ENCODE measurements around the gene CNTN4.

CNTN4 gene

DNA sequence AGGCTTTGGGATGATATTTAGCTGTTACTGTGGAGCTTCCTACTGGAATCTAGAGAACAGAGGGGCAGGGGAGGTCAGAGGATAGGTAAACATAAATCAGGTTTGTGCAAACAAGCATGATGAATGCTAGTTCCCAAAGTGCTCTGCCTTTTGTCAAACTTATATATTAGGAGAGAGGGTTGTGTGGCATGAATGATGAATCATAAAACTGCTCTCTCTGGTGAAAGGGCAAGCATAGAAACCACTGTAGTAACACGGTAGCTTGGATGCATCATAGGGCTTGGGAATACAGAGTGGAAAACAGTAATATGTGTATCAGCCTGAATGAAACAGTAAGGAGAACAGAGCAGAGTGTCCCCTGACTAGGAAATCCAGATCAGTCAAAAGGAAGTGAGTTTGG is 524.8 kb downstream of the CNTN4 start:
- no peak for TF ChIP-seq CTCF (IDR thresholded peaks at IDR 0.05; ENCODE audit: low read depth, low read length)
- H3K4me3 ChIP-seq (ENCODE audit: low read depth, low read length) = no peak overlapping the region

DNA sequence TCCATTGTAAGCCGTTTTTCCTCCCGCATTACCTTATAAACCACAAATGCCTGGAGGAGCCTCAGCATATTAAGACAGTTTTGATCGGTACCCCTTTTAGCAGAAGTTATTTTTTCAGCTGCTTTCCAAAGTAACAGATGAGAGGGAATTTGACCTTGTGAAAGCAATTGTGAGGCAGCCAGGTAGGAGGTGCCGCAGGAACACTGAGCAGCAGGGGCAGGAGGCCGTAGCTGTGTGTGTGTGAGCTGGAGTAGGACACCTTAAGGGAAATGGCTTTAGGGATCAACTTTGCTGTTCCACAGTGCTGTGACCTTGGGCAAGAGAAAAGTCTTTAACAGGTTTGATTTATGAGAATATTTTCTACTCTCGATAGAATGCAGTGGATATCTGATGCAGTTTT is 529.5 kb downstream of the CNTN4 start:
- H3K4me3 ChIP-seq (ENCODE audit: low read depth, low read length) = no peak overlapping the region
- no peak for TF ChIP-seq CTCF (IDR thresholded peaks at IDR 0.05; ENCODE audit: low read depth, low read length)

DNA sequence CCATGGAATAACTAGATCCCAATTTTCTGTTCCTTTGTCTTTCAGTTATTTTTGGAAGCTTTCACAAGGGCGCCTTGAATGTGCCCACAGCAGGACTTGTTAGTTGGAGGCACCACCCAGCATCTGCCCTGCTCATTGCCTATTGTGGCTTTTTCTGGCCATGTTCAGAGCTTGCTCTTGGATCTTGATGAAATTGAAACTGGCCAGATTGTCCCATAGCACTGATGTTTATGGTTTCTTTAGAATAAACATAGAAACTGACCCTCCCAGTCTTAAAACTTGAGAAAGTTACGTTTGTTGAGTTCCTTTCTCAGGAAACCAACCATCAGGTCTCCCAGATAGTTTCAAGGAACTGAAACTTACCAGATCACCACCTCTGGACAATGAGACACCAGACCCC is 536.8 kb downstream of the CNTN4 start:
- TF ChIP-seq CTCF (IDR thresholded peaks at IDR 0.05; ENCODE audit: low read depth, low read length) = no peak

GRCh38 chr3:2643606-2644005 is 544.9 kb downstream of the CNTN4 start:
- TF ChIP-seq CTCF (IDR thresholded peaks at IDR 0.05; ENCODE audit: low read depth, low read length) = no peak
- H3K4me3 ChIP-seq (ENCODE audit: low read depth, low read length) = no peak overlapping the region

More for the DNA sequence above, 536.8 kb downstream of the CNTN4 start:
- no peak overlapping the region for H3K4me3 ChIP-seq (ENCODE audit: low read depth, low read length)

GRCh38 chr3:2645001-2645400 is 546.3 kb downstream of the CNTN4 start:
- no peak for TF ChIP-seq CTCF (IDR thresholded peaks at IDR 0.05; ENCODE audit: low read depth, low read length)
- H3K4me3 ChIP-seq (ENCODE audit: low read depth, low read length) = no peak overlapping the region

DNA sequence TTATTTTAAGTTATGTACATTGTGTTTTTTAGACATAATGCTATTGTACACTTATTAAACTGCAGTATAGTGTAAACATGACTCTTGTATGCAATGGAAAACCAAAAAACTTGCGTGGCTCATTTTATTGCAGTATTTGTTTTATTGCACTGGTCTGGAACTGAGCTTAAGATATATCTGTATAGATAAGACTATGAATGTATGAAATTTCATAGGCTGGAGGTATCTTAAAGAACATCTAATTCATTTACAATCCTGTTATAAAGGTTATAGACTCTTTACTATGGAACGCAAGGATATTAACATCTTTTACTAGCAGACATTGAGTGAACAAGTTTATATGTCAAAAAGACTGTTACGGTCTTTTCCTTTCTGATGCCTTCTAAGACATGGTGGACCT is 552.1 kb downstream of the CNTN4 start:
- no peak overlapping the region for H3K4me3 ChIP-seq (ENCODE audit: low read depth, low read length)
- no peak for TF ChIP-seq CTCF (IDR thresholded peaks at IDR 0.05; ENCODE audit: low read depth, low read length)

GRCh38 chr3:2652386-2652785 is 553.7 kb downstream of the CNTN4 start:
- TF ChIP-seq CTCF (IDR thresholded peaks at IDR 0.05; ENCODE audit: low read depth, low read length) = no peak
- no peak overlapping the region for H3K4me3 ChIP-seq (ENCODE audit: low read depth, low read length)

All from WI38 (cell line).